CD4-positive, alpha-beta T cell treated with Interleukin-4 for 1 hour (primary cell): Measurements from ENCODE around the gene TRAPPC6A.
A peak's percentile ranks its signal among the peaks of the same experiment; 100 is the strongest.
"Not testable (repeated sequence)": the region's sequence is repeated elsewhere in the genome, so short reads cannot be mapped to it uniquely, and the experiment has no call there.

Source experiments
- DNase-seq, 2 donors: peaks; one replicate each; pipeline ENCODE4 v3.0.0-alpha.2; 2020 to 2022

The TRAPPC6A gene

DNA sequence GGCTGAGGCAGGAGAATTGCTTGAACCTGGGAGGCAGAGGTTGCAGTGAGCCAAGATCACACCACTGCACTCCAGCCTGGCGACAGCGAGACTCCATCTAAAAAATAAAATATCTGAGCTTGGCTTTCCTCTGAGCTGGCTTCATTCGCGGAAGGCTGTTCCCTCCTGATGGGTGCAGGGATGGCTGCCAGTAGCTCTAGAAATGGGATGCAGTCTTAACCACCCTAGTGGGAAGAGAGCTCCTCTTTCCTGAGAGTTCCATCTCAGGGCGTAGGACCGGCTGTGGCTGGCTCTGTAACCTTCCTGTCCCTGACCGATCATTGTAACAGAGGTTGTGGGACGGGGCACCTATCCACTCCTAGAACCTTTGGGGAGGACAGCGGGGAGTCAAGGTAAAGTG is 52.7 kb downstream of the TRAPPC6A start:
- DNase-seq: no peak

DNA sequence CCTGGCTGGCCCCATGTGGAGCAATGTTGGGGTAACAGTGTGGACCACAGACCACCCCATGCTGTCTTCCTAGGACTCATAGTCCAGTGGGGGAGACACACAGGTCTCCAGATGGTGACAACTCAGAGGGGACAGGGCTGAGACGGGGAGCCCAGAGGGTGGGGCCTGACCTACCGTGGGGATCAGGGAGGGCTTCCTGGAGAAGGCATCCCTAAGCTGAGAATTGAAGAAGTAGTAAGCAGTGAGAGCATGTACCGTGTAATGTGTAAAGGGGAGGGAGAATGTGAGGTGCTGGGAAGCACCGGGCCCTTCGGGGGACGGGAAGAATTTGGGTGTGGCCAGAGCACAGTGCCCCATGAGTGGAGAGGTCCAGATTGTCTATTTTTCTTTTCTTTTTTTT is 54.0 kb downstream of the TRAPPC6A start:
- no peak for DNase-seq

DNA sequence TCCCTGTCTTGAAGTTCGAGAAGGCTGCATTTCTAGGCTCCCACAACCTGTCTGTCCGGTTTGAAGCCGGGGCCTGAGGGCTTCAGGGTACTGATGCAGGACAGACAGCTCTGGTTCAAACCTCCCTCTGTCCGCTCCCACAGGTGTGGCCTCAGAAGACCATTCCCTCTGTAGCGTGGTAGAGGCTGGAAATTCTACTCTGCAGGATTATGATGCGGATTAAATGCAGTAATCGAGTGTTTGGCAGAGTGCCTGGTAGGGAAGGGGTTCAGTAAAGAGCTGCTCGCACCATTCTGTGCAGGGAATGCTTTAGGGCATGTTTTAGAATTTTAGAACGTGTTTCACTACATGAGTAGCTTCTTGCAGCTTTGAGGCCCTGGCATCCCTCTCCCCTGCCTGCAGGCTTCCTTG is 54.6 kb downstream of the TRAPPC6A start:
- no peak for DNase-seq

DNA sequence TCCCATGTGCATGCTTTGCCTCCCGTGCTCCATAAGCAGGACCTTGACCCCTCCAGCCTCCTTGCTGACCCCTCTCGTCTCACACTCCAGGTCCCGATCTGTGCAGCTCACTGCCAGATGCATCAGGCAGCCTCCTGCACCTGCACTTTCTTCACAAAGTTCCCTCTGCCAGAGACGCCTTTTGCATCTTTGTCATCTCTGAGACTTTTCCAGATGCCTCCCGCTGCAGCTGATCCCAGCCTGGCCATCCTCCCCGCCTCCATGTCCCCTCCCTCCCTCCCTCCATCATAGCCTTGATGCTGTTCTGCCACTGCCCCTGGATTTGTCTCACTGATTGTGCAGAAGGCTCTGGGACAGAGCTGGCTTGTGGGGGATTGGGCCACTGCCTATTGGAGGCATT is 55.2 kb downstream of the TRAPPC6A start:
- DNase-seq: no peak

DNA sequence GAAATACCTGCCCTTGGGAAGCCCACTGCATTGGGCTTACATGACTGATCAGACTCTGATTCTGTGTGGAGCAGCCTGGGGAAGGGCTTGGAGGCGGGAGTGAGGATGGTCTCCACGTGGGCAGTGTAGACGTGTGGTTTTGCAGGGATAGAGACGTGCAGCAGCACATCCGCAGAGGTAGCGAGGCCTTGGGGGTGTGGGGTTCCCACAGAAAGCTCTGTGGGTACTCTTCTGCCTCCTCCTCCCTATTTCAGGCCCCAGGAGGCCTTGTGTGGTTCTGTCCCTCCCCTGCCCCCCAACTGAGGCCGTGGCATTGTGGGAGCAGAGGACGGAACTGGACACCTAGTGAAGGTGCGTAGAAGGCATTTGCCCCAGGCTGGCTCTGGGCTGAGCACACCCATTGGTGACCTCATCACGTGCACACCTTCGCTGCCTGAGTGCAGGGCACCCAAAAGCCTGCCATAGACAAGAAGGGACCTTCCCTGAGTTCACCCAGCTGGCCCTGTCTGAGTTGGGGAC is 56.2 kb downstream of the TRAPPC6A start:
- no peak for DNase-seq

DNA sequence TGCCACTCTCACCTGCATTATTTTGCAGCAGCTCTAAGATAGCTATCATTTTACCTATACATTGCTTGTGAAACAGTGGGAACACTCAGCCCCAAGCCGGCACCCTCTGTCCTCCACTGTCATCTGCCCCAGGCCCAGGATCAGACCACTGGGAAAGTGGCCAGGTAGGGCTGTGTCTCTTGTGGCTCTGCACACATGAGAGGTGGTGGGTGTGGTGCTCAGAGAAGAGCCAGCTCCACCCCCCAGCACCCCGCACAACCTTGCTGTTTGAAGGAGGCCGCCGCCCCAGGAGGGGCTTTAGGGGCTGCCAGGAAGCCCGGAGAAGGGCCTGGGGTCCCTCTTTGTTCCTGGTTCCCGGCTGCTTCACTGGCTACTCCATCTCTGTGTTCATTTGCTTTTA is 58.5 kb downstream of the TRAPPC6A start:
- no peak for DNase-seq

DNA sequence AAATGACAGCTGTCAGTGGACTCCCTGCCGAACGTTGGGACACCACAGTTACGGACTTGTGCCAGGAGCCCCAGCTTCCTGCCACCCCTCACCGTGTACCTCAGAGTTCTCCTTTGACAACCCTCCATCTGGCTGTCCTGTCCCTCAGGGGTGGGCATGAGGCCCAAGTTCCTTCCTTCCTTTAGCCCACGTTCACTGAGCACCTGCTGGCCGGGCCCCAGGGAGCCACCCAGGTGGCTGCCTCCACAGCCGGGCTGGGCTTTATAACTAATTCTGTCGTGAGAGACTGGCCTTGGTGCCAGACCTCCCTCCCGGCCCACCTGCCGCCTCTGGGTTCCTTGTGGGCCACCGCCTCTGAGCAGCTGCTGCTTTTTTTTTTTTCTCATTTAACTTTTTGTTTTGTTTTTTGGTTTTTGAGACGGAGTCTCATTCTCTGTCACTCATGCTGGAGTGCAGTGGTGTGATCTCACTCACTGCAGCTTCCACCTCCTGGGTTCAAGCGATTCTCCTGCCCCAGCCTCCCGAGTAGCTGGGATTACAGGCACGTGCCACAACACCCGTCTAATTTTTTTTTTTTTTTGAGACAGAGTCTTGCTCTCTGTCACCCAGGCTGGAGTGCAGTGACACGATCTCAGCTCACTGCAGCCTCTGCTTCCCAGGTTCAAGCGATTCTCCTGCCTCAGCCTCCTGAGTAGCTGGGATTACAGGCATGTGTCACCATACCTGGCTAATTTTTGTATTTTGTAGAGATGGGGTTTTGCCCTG is 59.3 kb downstream of the TRAPPC6A start:
- not testable (repeated sequence) for DNase-seq

DNA sequence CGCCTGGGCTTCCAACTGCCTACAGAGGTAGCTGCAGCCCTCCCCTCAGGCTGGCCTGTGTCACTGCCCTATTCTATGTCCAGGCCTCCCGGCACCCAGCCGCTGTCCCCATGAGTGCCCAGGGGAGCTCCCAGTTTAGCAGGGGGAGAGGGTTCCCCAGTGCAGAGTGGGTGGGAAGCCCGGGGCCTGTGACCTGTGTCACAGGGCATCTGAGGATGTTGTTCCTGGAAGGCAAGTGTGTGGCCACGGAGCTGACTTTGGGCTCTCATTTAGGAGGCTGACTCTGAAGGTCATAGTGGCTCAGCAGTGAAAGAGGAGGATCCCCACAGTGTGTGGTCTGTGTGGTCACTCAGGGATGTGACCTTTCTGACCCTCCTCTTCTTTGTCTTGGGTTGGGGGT is 59.9 kb downstream of the TRAPPC6A start:
- no peak for DNase-seq

DNA sequence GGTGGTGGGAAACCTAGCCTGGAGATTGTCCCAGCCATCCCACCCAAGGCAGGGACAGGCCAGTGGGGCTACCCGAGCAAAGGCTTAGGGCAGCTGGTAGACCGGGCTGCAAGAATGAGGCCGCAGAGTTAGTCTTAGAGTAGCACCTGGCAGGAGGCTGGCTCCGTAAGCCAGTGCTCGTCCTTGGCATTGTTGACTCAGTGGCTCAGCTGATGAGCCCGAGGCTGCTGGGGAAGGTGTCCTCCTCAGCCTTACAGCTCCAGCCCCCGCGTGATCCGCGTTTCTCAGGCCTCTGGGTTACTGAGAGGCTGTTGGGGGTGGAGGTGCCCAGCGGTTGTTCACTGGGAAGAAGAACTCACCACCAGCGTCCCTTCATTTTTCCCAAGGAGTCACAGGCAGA is 60.4 kb downstream of the TRAPPC6A start:
- no peak for DNase-seq

DNA sequence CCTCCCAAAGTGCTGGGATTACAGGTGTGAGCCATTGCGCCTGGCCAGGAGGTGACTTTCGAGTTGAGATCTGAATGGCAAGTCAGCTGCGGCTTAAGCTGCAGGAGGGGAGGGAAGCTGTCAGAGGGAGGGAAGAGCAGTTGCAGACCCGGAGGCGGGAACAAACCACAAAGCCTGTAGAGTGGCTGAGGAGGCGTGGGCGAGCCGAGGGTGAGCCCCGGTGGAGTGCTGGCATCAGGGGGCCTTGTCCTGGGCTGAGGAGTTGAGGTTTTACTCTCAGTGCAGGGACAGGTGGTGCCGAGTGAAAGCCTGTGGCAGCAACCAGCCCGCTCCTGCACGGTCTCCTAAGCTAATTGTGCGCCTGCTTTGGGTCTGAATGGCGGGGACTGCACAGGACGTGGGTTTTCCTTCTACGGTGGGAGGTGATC is 60.9 kb downstream of the TRAPPC6A start:
- peak; percentile 22 to 31 for DNase-seq

DNA sequence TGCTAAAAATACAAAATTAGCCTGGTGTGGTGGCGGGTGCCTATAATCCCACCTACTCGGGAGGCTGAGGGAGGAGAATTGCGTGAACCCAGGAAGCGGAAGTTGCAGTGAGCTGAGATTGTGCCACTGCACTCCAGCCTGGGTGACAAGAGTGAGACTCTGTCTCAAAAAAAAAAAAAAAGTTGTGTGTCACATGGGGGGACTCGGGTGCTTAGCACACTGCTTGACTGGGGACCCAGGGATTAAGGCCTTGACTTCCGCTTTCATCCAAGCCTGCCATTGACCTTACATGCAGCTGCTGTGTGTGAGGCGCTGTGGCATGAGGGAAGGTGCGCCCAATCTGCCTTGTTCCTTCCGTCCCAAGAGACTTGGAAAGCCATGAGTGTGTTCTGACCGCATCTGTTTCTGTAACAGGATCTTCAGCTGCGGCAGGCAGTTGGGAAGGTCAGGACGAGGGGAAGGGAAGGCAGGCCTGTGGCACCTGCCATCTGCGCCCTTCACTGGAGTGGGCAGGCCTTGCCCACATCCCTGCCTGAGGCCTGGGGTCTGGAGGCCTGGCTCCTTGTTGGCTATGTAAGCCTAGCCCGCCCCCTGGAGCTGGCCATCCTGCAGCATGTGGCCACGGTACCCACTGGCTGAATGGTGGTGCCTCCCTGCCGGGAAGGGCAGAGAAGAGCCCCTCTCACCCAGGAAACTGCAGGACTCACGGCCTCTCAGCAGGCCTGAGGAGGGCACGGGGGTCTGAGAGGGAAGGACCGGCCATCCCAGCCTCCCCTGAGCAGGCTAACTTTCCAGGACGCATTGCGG is 62.0 kb downstream of the TRAPPC6A start:
- DNase-seq: no peak

DNA sequence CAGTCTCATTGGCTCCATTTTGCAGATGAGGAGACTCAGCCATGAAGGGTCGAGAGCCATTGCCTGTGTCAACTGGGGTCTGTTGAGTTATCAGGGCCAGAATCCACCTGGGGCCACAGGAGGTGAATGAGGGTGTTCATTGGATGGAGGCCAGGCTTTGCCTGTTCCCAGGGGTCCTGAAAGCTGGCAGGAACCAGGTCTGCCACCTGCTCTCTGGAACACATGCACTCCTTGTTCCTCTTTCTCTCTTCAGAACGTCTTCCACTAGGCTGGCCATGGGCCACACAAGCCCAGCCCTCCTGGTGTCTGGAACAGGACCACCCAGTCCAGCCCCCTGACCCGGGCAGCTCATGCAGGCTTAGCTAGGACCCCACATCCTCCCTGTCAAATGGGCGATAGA is 63.9 kb downstream of the TRAPPC6A start:
- DNase-seq: no peak

DNA sequence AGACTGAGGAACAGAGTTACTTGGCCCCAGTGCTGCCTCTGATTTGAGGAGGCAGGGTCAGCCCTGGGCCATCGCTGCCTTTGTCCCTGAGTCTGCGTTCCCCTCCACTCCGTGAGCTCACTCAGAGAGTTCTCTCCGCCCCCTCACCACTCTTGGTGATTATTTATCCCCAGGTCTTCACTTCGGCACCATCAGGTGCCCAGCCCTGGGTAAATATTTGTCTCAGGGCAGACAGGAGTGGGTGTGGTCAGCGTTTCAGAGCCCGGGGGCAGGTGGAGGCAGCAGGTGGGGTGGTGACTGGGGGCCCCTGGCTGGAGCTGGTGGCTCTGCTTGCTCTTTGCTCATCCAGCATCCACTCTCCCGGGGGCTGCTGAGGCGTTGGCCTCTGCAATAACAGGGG is 64.4 kb downstream of the TRAPPC6A start:
- no peak for DNase-seq
